Loucy (cell line): ENCODE measurements around the gene ATP10D.

Source experiments
- CTCF ChIP-seq: fragments of 200-600 bp; sonication (generic); conservative IDR thresholded peaks from 2 replicates; pipeline ENCODE4 v1.5.1; 2014; ENCODE audit warnings: mild to moderate bottlenecking, antibody characterized with exemption, low read length
- EZH2phosphoT487 ChIP-seq: fragments of 200-600 bp; IDR thresholded peaks from 2 replicates; pipeline ENCODE4 v1.6.1; 2018; ENCODE audit warnings: antibody characterized with exemption, mild to moderate bottlenecking, moderate library complexity, borderline replicate concordance

GRCh38 chr4:47463235-47463956, 21.7 kb upstream of the ATP10D start, which contains the start of gene COMMD8:
- TF ChIP-seq CTCF (peak; percentile 33), EZH2phosphoT487 (no peak)
